GM19397 (cell line): ENCODE measurements around the gene MRTFA.
"Not testable (repeated sequence)": the region's sequence is repeated elsewhere in the genome, so short reads cannot be mapped to it uniquely, and the experiment has no call there.

Experiments
- ATAC-seq: cut with Tn5 transposase; IDR thresholded peaks from one replicate; pipeline ENCODE4 v1.9.1; 2021; ENCODE audit warnings: mild to moderate bottlenecking, moderate library complexity; ENCODE audit not compliant: unreplicated experiment

The MRTFA gene

GRCh38 chr22:40598712-40599111, 37.8 kb downstream of the MRTFA start:
- not testable (repeated sequence) for ATAC-seq

- ATAC-seq: no peak
Observed at GRCh38 chr22:40597526-40598430, 38.7 kb downstream of the MRTFA start.

- ATAC-seq: no peak
Observed at GRCh38 chr22:40595497-40596234, 40.9 kb downstream of the MRTFA start.

GRCh38 chr22:40594924-40595323, 41.6 kb downstream of the MRTFA start:
- no peak for ATAC-seq

GRCh38 chr22:40594346-40594745, 42.2 kb downstream of the MRTFA start:
- no peak for ATAC-seq

- no peak for ATAC-seq
Observed at GRCh38 chr22:40593460-40594273, 42.9 kb downstream of the MRTFA start.

- ATAC-seq: no peak
Observed at GRCh38 chr22:40592352-40593113, 44.0 kb downstream of the MRTFA start.

GRCh38 chr22:40588726-40589125, 47.8 kb downstream of the MRTFA start:
- no peak for ATAC-seq

- ATAC-seq: no peak
Observed at GRCh38 chr22:40586781-40587180, 49.7 kb downstream of the MRTFA start.

GRCh38 chr22:40585310-40585751, 51.2 kb downstream of the MRTFA start:
- no peak for ATAC-seq

GRCh38 chr22:40584766-40585165, 51.8 kb downstream of the MRTFA start:
- ATAC-seq: not testable (repeated sequence)

- ATAC-seq: no peak
Observed at GRCh38 chr22:40583053-40583741, 53.3 kb downstream of the MRTFA start.

- no peak for ATAC-seq
Observed at GRCh38 chr22:40582063-40582462, 54.5 kb downstream of the MRTFA start.

- ATAC-seq: no peak
Observed at GRCh38 chr22:40580631-40581030, 55.9 kb downstream of the MRTFA start.

GRCh38 chr22:40578171-40578570, 58.3 kb downstream of the MRTFA start:
- ATAC-seq: no peak

GRCh38 chr22:40572976-40573375, 63.5 kb downstream of the MRTFA start:
- ATAC-seq: no peak

GRCh38 chr22:40571887-40572286, 64.6 kb downstream of the MRTFA start:
- no peak for ATAC-seq

- ATAC-seq: no peak
Observed at GRCh38 chr22:40567626-40568328, 68.7 kb downstream of the MRTFA start.

- ATAC-seq: no peak
Observed at GRCh38 chr22:40567106-40567505, 69.4 kb downstream of the MRTFA start.
